CD4-positive, CD25-positive, alpha-beta regulatory T cell (primary cell): Measurements from ENCODE around the gene RALBP1. TPM values are rescaled to one million over a fixed set of nuclear protein-coding genes. Genes with fewer than 3 reads are reported as not detected.

ENCODE experiments used
- ATAC-seq, 2 donors: fragments of 150-1000 bp; cut with Tn5 transposase; one replicate each; pipeline ENCODE4 v1.10.0; 2021; ENCODE audit warnings: low read depth in 2 of 2, moderate number of reproducible peaks in 2 of 2, moderate library complexity in 1 of 2
- DNase-seq, 3 donors: peaks; one replicate each; pipeline versions ENCODE4 v3.0.0 to v3.0.0-alpha.2; 2012 to 2022; ENCODE audit warnings: mixed read lengths in 1 of 3
- H3K27ac ChIP-seq: one replicate; pipeline ENCODE4 v1.7.0; 2013; ENCODE audit warnings: mild to moderate bottlenecking, low read length; ENCODE audit not compliant: insufficient read depth, poor library complexity, severe bottlenecking
- H3K27me3 ChIP-seq: one replicate; pipeline ENCODE4 v1.7.0; 2013; ENCODE audit warnings: low read length; ENCODE audit not compliant: control insufficient read depth, insufficient read depth
- H3K36me3 ChIP-seq: one replicate; pipeline ENCODE4 v1.7.0; 2013; ENCODE audit warnings: mild to moderate bottlenecking, low read length, moderate library complexity; ENCODE audit not compliant: control insufficient read depth, insufficient read depth
- H3K4me1 ChIP-seq: 2 replicates; pipeline ENCODE4 v1.7.0; 2013; ENCODE audit warnings: mild to moderate bottlenecking, low read length; ENCODE audit not compliant: insufficient read depth, control insufficient read depth, poor library complexity, severe bottlenecking
- H3K4me3 ChIP-seq: one replicate; pipeline ENCODE4 v1.7.0; 2013; ENCODE audit warnings: low read depth, mild to moderate bottlenecking, low read length, moderate library complexity
- H3K9me3 ChIP-seq, 2 experiments: 1 replicate in 1 of 2; 2 replicates in 1 of 2; pipeline ENCODE4 v1.7.0; 2013; ENCODE audit warnings: low read length in 2 of 2, mild to moderate bottlenecking in 1 of 2, moderate library complexity in 1 of 2; ENCODE audit not compliant: control insufficient read depth in 2 of 2
- H3K27ac Mint-ChIP-seq, 3 donors: one replicate each; pipeline ENCODE4 v1.8.0; 2020 to 2022; ENCODE audit warnings: mild to moderate bottlenecking in 3 of 3, mixed read lengths in 3 of 3, moderate library complexity in 2 of 3
- H3K27me3 Mint-ChIP-seq: one replicate; pipeline ENCODE4 v1.8.0; 2022; ENCODE audit warnings: mild to moderate bottlenecking, mixed read lengths
- H3K36me3 Mint-ChIP-seq: one replicate; pipeline ENCODE4 v1.8.0; 2020; ENCODE audit warnings: mixed read lengths
- H3K4me1 Mint-ChIP-seq, 4 donors: one replicate each; pipeline ENCODE4 v1.8.0; 2020 to 2022; ENCODE audit warnings: mixed read lengths in 4 of 4, mild to moderate bottlenecking in 1 of 4
- H3K4me3 Mint-ChIP-seq, 4 donors: one replicate each; pipeline ENCODE4 v1.8.0; 2020 to 2022; ENCODE audit warnings: mild to moderate bottlenecking in 4 of 4, mixed read lengths in 4 of 4, moderate library complexity in 3 of 4
- H3K9me3 Mint-ChIP-seq, 7 donors: one replicate each; pipeline ENCODE4 v1.8.0; 2020 to 2022; ENCODE audit warnings: mixed read lengths in 7 of 7, mild to moderate bottlenecking in 3 of 7, moderate library complexity in 2 of 7
- polyA plus RNA-seq, 4 donors: library from polyadenylated mRNA; unstranded; fragments of 300-500 nt; fragmentation: Illumina TruSeq; gene quantifications; one replicate each; pipeline ENCODE4 v1.2.3, GENCODE V29; 2021
- total RNA-seq: library from RNA; stranded (reverse); gene quantifications from one replicate; pipeline ENCODE4 v1.2.3, GENCODE V29; 2022

The RALBP1 gene
- total and polyA plus RNA-seq, 5 donors from 2014 or later: 27.0 to 42.3 (median 38.4) TPM

DNA sequence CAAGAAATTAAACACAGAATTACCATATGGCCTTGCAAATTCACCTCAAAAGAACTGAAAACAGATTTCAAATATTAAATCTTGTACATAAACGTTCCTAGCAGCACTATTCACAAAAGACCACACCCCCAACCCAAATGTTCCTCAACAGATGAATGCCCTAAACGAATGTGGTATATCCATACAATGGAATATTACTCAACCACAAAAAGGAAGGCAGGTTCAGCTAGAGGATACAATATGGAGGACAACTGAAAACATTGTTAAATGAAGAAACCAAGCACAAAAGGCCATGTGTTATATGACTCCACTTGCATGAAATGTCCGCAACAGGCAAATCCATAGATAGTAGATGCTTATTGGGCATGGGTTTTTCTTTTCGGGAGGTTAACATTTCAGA, 77.3 kb downstream of the RALBP1 start:
- no peaks in the 10 kb centered on the region for H3K9me3 ChIP-seq

DNA sequence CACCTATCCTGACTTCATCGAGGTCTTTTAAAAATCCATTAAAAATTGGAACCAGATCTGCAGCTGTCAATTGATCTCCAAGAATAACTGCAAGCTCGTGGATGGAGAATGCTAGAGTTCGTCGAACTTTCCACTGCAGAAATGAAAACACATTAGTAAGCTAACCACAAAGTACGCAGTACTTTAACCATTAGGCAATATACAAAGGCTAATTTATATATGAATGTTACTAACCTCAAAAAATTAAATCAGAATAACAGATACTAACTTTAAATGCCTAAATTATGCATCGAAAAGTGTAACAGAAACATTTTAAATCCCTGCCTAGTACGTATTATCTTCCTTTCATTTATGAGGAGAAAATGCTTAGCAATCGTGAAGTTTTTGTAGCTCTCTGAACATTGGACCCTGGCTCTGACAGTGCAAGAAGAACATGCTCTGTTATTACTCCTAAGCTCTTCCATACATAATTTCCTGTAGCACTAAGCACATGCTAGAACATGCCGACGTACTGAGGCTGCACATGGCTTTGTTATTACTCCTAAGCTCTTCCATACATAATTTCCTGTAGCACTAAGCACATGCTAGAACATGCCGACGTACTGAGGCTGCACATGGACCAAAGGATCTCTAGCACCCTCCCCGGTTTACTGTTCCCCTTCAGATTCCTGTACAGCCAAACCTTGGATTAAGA, 82.1 kb downstream of the RALBP1 start:
- Mint-ChIP-seq H3K4me3 (no peak overlapping the region), H3K27ac (peak overlapping the region in 1 of 3 donors; percentile 30), H3K27me3 (no peaks in the 10 kb centered on the region), H3K9me3 (peaks cover 0 to 6% (median 0%) of the 10 kb centered on the region in 7 donors), H3K4me1 (peaks cover 0 to 2% (median 0%) of the 10 kb centered on the region in 4 donors), H3K36me3 (peaks cover 54% of the 10 kb centered on the region)
- DNase-seq: no peak
- no peak overlapping the region for H3K4me3 ChIP-seq
- no peak overlapping the region for H3K27ac ChIP-seq
- ATAC-seq: no peak
- H3K36me3 ChIP-seq: peaks cover 76% of the 10 kb centered on the region
- H3K9me3 ChIP-seq: no peaks in the 10 kb centered on the region
- no peaks in the 10 kb centered on the region for H3K27me3 ChIP-seq
- no peaks in the 10 kb centered on the region for H3K4me1 ChIP-seq

More for the DNA sequence above, 77.3 kb downstream of the RALBP1 start:
- peaks cover 75% of the 10 kb centered on the region for H3K36me3 Mint-ChIP-seq
- ATAC-seq: no peak
- no peaks in the 10 kb centered on the region for H3K27me3 ChIP-seq
- H3K4me3 ChIP-seq: no peak overlapping the region
- H3K27ac ChIP-seq: no peak overlapping the region
- no peaks in the 10 kb centered on the region for H3K4me1 Mint-ChIP-seq
- no peaks in the 10 kb centered on the region for H3K4me1 ChIP-seq
- DNase-seq: no peak
- peaks cover 0 to 6% (median 0%) of the 10 kb centered on the region in 7 donors for H3K9me3 Mint-ChIP-seq
- H3K27ac Mint-ChIP-seq: no peak overlapping the region
- H3K4me3 Mint-ChIP-seq: no peak overlapping the region
- peaks cover 83% of the 10 kb centered on the region for H3K36me3 ChIP-seq
- H3K27me3 Mint-ChIP-seq: no peaks in the 10 kb centered on the region

DNA sequence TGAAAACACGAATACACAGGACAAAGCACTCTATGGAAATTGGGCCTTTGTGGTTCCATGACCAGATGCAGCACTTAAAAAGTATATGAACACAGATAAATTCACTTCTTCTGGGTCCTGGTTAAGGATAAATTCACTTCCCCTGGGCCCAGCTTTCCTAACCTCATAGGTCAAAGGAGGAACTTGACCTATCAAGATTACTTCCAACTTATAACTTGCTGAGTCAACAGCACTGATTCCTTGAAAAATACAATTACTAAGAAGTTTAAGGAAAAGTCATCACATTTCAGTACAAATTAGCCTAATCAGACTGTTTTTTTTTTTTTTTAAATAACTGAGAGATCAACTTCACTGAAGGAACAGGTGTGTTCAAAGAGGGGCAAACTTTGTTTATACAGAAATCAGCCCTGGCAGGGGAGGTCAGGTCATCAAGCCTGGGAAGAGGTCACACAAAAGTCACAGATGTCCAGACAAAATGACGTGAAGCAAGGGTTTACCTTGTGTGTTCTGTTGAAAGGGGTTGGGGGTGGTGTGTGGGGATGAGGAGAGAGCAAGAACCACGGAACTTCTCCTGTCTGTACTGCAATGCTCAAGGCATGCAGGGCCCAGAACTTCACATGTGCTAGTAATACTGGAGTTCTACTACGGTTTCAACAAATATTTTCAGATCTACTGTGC, 83.2 kb downstream of the RALBP1 start:
- no peak overlapping the region for H3K4me3 Mint-ChIP-seq
- H3K36me3 Mint-ChIP-seq: peaks cover 50% of the 10 kb centered on the region

DNA sequence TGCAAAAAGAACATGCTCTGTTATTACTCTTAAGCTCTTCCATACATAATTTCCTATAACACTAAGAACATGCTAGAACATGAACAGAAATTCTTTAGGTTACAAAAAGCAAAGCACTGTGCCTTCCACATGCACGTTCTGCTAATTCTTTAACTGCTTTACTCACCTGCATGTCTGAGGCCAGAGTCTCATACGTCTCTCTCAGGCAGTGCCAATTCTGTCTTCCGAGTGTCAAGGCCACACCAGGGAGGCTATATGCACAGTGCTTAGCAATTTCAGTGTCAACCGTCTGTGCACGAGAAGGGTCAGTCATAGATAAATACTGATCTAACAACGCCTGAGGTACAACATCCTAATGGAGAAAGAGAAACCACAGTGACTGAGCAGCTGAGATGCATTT, 83.9 kb downstream of the RALBP1 start:
- no peaks in the 10 kb centered on the region for H3K9me3 ChIP-seq
- Mint-ChIP-seq H3K27ac (no peak overlapping the region), H3K36me3 (peaks cover 46% of the 10 kb centered on the region), H3K4me1 (peaks cover 0 to 2% (median 0%) of the 10 kb centered on the region in 4 donors), H3K9me3 (no peaks in the 10 kb centered on the region), H3K4me3 (no peak overlapping the region), H3K27me3 (no peaks in the 10 kb centered on the region)
- H3K4me1 ChIP-seq: no peaks in the 10 kb centered on the region
- no peaks in the 10 kb centered on the region for H3K27me3 ChIP-seq
- DNase-seq: no peak
- no peak overlapping the region for H3K4me3 ChIP-seq
- no peak overlapping the region for H3K27ac ChIP-seq
- H3K36me3 ChIP-seq: peaks cover 74% of the 10 kb centered on the region
- no peak for ATAC-seq

More for the DNA sequence above, 83.2 kb downstream of the RALBP1 start:
- no peak for DNase-seq
- Histone ChIP-seq H3K9me3 (no peaks in the 10 kb centered on the region), H3K36me3 (peaks cover 76% of the 10 kb centered on the region), H3K27me3 (no peaks in the 10 kb centered on the region), H3K27ac (no peak overlapping the region), H3K4me1 (no peaks in the 10 kb centered on the region), H3K4me3 (no peak overlapping the region)
- ATAC-seq: no peak
- Mint-ChIP-seq H3K27ac (no peak overlapping the region), H3K9me3 (no peaks in the 10 kb centered on the region), H3K27me3 (no peaks in the 10 kb centered on the region), H3K4me1 (peaks cover 0 to 2% (median 0%) of the 10 kb centered on the region in 4 donors)

DNA sequence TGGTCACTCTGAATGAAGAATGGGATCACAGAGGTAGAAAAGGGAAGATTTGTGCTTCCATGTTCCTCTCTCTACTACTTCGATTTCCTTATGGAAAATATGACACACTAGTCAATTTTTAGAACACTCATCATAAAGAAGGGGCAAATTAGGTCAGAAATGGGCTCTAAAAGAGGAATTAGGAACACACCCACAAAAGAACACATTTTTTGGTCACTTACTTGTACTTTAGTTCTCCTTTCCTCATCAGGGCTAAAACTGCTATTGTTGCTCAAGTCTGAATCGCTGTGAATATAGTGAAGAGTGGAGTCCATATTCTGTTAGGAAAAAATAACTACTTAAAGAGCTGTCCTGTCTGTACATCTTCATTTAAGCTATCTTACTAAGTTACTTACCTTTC, 86.4 kb downstream of the RALBP1 start:
- no peak overlapping the region for H3K27ac ChIP-seq
- Mint-ChIP-seq H3K4me1 (peaks cover 0 to 6% (median under 1%) of the 10 kb centered on the region in 4 donors), H3K36me3 (peaks cover 38% of the 10 kb centered on the region), H3K4me3 (no peak overlapping the region), H3K9me3 (no peaks in the 10 kb centered on the region), H3K27me3 (no peaks in the 10 kb centered on the region), H3K27ac (no peak overlapping the region)
- no peaks in the 10 kb centered on the region for H3K27me3 ChIP-seq
- DNase-seq (no peak), ATAC-seq (no peak)
- no peak overlapping the region for H3K4me3 ChIP-seq
- peaks cover 54% of the 10 kb centered on the region for H3K36me3 ChIP-seq
- H3K4me1 ChIP-seq: no peaks in the 10 kb centered on the region
- no peaks in the 10 kb centered on the region for H3K9me3 ChIP-seq

DNA sequence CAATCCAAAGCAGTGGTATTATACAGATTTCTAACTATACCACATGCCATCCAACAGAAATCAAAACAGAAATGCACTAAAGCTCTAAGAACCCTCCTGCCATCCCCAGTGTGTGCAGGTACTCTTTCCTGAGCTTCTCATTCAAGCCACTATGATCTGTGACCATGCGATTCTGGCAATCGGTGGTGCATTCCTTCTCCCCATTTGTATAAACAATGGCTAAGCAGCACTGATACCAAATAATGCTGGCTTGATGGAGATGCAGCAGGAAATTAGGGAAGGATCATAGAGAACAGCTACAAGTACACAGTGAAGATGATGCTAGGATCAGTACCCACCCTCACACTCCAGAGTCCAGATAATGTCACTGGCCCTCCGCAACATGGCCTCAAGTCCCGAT, 87.3 kb downstream of the RALBP1 start:
- ATAC-seq (no peak), DNase-seq (no peak)
- Mint-ChIP-seq H3K27me3 (no peaks in the 10 kb centered on the region), H3K27ac (no peak overlapping the region), H3K4me3 (no peak overlapping the region), H3K4me1 (peaks cover 0 to 6% (median 2%) of the 10 kb centered on the region in 4 donors), H3K9me3 (no peaks in the 10 kb centered on the region), H3K36me3 (peaks cover 36% of the 10 kb centered on the region)
- H3K27ac ChIP-seq: no peak overlapping the region
- peaks cover 50% of the 10 kb centered on the region for H3K36me3 ChIP-seq
- H3K4me1 ChIP-seq: no peaks in the 10 kb centered on the region
- H3K4me3 ChIP-seq: no peak overlapping the region
- H3K27me3 ChIP-seq: no peaks in the 10 kb centered on the region
- no peaks in the 10 kb centered on the region for H3K9me3 ChIP-seq

DNA sequence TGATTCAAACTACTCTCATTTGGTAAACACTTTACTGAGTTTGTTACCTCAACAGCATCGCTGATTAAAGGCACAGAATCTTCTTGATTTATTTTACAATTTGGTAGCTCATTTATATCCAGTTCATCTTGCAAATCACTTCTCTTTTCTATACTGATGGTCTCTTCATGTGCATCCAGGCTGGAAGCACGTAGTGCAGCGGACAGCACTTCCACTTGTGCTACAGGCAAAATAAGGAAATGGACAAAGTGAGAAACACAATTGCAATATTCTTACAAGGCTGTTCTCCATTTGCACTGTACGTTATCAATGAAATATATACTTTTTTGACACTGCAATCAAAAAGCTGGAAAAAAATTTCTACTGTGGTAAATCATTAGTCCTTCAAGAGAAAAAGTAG, 88.0 kb downstream of the RALBP1 start:
- ATAC-seq: no peak
- Mint-ChIP-seq H3K4me1 (peaks cover 0 to 6% (median 2%) of the 10 kb centered on the region in 4 donors), H3K27me3 (no peaks in the 10 kb centered on the region), H3K9me3 (no peaks in the 10 kb centered on the region), H3K27ac (peak overlapping the region in 1 of 3 donors; percentile 5), H3K36me3 (peaks cover 34% of the 10 kb centered on the region), H3K4me3 (no peak overlapping the region)
- no peak for DNase-seq
- Histone ChIP-seq H3K4me1 (no peaks in the 10 kb centered on the region), H3K27ac (no peak overlapping the region), H3K4me3 (no peak overlapping the region), H3K36me3 (peaks cover 47% of the 10 kb centered on the region), H3K9me3 (no peaks in the 10 kb centered on the region), H3K27me3 (no peaks in the 10 kb centered on the region)
